ENCODE results near the gene XKR3.
"Not testable (repeated sequence)": the region's sequence is repeated elsewhere in the genome, so short reads cannot be mapped to it uniquely, and the experiment has no call there.

XKR3 gene

GRCh38 chr22:16747266-16748159, 77.7 kb downstream of the XKR3 start:
- not testable (repeated sequence) for H3K4me3 Mint-ChIP-seq; H3K9me3 Mint-ChIP-seq; H3K27ac Mint-ChIP-seq; H3K27me3 Mint-ChIP-seq (ENCODE audit: low read depth); H3K4me1 Mint-ChIP-seq (ENCODE audit: low read depth); H3K36me3 Mint-ChIP-seq (ENCODE audit: low read depth)

DNA sequence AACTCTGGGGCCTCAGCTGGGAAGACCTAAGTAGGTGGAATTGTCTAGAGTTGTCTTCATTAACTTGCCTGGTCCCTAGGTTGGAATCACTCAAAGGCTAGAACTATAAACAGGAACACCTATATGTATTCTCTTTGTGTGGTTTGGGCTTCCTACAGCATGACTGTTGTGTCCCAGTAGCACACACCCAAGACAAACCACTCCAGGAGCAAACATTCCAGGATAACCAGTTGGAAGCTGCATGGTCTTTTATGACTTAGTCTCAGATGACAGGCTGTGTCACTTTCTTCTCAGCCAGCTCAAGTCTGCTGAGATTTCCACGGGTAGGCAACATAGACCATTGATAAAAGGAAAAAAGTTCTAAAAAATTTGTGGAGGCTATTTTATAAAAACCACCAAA, 90.9 kb downstream of the XKR3 start:
- not testable (repeated sequence) for H3K9me3 Mint-ChIP-seq; H3K27me3 Mint-ChIP-seq (ENCODE audit: low read depth); H3K36me3 Mint-ChIP-seq (ENCODE audit: low read depth); H3K27ac Mint-ChIP-seq; H3K4me1 Mint-ChIP-seq (ENCODE audit: low read depth); H3K4me3 Mint-ChIP-seq

All from T-helper 1 cell treated with Interleukin-12 subunit alpha and Interleukin-12 subunit beta and Interleukin-4 antibody, amounts not matched to agents 30 μg/mL and 1 μg/mL, for 36 hours (primary cell).